Cardiac fibroblast (primary cell): ENCODE data around the gene GDF10.

ENCODE experiments used
- DNase-seq, 2 donors: peaks; one replicate each; pipeline versions ENCODE4 v3.0.0 to v3.0.0-alpha.2; 2010; ENCODE audit warnings: low read depth in 2 of 2
- H3K4me3 ChIP-seq, 2 donors: replicated peaks in 1 of 2; 1 replicate in 1 of 2; 2 replicates in 1 of 2; pipeline ENCODE4 v1.5.1; 2011; ENCODE audit warnings: low read depth in 2 of 2, low read length in 2 of 2, mild to moderate bottlenecking in 2 of 2, moderate library complexity in 1 of 2
- CTCF ChIP-seq: IDR thresholded peaks from one replicate; pipeline ENCODE4 v1.5.1; 2011; ENCODE audit warnings: low read depth, mild to moderate bottlenecking, low read length, inconsistent platforms

Gene GDF10

GRCh38 chr10:47286116-47286505 is 13.9 kb upstream of the GDF10 start:
- no peak overlapping the region for H3K4me3 ChIP-seq
- TF ChIP-seq CTCF = no peak
- DNase-seq = no peak

GRCh38 chr10:47286591-47287315 is 13.2 kb upstream of the GDF10 start:
- no peak for TF ChIP-seq CTCF
- DNase-seq = no peak
- H3K4me3 ChIP-seq = no peak overlapping the region

GRCh38 chr10:47287365-47287802 is 12.6 kb upstream of the GDF10 start:
- no peak for TF ChIP-seq CTCF
- DNase-seq = no peak
- no peak overlapping the region for H3K4me3 ChIP-seq

- no peak for TF ChIP-seq CTCF
- no peak overlapping the region for H3K4me3 ChIP-seq
- no peak for DNase-seq
Measured at GRCh38 chr10:47287805-47288204, 12.2 kb upstream of the GDF10 start.

GRCh38 chr10:47288236-47288635 is 11.8 kb upstream of the GDF10 start:
- no peak overlapping the region for H3K4me3 ChIP-seq
- no peak for TF ChIP-seq CTCF
- DNase-seq = no peak

- H3K4me3 ChIP-seq = no peak overlapping the region
- no peak for TF ChIP-seq CTCF
- DNase-seq = no peak
Measured at GRCh38 chr10:47288916-47289495, 11.0 kb upstream of the GDF10 start.
